Mucosa of gallbladder (tissue), 1 donor: Measurements from ENCODE around the gene ZNF385B. TPM values are rescaled to one million over a fixed set of nuclear protein-coding genes. Genes with fewer than 3 reads are reported as not detected.
"Not testable (repeated sequence)": the region's sequence is repeated elsewhere in the genome, so short reads cannot be mapped to it uniquely, and the experiment has no call there.

Source experiments
- DNase-seq: peaks from one replicate; pipeline ENCODE4 v3.0.0-alpha.2; 2020; ENCODE audit warnings: low spot score
- total RNA-seq: library from RNA; stranded (reverse); gene quantifications from one replicate; pipeline ENCODE4 v1.2.1, GENCODE V29; 2021
- donor health status: DM: no; HTN: no; CAD: no.

ZNF385B gene
- total RNA-seq, 1 donor from 2014 or later: 3.2 TPM

DNA sequence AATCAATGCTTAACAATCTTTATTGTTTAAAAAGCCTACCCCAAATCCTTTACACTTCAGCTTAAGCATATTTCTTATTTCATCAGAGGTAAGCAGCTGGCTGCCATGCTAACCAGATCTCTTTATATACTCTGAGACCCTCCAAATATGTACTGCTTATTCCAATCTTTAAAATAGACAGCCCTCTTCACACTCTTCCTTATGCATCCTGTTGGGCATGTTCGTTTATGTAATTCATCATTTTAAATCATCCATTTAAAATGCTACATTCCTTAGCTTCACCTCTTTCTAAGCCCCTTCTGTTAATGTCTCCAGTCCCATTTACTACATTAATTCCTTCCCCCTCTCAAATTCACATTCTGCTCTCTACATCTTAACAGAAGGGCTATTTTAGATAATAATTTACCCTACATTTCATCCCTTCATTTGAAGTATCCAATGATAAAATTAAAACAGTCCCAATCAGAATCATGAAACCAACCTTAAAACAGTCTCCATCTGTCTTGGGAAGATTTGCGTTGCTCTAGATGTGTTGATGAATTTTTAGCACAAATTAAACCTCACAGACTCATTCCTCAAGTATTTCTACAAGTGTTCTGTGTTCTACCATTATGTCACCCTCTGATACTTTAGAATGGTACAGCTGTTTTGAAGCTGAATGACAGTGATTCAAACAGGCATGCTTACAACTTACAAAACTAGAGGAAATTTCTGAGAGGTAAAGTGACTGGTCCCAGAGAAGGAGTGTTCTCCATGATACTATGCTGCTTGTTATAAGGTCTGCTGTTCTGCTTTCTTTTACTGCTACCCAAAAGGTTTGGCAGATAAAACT lies 59.1 kb downstream of the ZNF385B start:
- DNase-seq: no peak

DNA sequence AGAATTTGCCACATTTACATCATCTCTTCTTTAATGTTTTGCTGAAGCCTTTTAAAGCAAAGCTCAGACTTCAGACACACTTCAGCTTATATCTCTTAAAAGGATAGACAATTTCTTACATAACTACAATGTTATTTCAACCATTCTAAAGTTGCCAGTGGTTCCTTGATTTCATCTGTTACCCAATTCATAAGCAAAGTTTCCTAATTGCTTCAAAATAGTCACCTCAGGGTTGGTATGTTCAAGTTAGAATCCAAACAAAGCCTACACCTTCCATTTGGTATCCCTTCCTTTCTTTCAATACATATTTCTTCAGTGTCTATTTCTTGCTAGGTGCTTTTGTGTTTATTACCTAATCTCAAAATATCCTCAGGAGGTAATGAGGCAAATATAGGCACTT lies 60.6 kb downstream of the ZNF385B start:
- DNase-seq: no peak

DNA sequence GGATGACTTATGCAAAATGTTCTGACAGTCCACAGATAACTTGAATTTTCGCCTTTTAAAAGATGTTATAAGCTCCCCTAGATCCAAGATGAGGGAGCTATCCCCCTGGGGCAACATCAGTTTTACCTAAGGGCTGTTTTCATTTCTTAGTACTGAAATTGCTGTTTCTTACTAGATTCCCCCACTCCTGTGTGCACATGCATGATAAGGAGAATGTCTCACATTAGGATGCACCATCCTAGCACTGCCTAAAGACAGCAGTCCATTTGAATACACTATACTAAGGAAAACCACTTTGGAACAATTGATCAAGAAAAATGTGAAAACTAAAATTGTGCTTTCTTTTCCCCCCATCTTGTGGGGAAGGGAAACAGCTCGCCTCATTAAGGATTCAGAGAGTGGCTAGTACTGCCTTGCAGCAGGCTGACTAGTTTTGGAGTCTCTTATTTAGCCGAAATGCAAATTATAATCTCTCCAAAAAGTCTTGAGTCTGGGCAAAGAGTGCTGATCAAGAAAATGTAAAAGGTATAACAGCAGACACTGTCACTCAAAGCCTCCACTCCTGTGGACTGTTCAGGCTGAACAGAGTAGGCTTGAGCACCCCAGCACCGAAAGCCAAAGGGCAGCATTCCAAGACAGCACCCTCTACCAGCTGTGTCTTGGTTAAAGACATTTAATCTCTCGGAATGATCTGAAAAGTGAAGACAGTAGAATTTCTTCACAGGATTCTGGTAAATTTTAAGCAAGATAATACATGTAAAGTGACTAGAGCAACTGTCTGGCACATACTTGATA lies 65.0 kb downstream of the ZNF385B start:
- DNase-seq: no peak

DNA sequence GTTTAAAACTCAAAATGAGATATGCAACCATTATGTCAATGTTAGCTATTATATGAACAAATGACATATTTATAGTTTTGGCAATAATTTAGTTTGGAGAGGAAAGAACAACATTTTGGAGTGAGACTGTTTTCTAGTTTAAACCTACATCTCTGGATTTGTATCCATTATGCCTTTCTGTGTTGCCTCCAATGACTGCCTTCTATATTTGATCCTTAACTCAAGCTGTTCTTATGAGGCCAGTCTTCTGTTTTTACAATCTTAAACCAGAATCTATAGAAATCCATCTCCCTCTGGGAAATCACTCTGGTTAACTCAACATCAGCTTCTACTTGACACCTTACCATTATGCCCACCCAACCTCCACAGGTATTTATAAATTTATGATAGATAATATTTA lies 67.5 kb downstream of the ZNF385B start:
- DNase-seq: no peak

DNA sequence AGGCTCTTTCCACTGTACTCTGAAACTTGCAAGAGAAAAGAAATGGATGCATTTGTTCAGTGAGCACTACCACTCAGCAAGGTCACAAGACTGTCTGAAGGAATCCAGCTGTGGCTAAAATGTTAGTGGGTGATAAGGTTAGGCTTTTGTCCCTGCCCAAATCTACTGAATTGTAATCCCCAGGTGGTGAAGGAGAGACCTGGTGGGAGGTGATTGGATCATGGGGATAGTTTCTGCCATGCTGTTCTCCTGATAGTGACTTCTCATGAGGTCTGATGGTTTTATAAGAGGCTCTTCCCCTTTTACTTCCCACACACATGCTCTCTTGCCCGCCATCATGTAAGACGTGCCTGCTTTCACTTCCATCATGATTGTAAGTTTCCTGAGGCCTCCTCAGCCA lies 68.2 kb downstream of the ZNF385B start:
- DNase-seq: no peak

DNA sequence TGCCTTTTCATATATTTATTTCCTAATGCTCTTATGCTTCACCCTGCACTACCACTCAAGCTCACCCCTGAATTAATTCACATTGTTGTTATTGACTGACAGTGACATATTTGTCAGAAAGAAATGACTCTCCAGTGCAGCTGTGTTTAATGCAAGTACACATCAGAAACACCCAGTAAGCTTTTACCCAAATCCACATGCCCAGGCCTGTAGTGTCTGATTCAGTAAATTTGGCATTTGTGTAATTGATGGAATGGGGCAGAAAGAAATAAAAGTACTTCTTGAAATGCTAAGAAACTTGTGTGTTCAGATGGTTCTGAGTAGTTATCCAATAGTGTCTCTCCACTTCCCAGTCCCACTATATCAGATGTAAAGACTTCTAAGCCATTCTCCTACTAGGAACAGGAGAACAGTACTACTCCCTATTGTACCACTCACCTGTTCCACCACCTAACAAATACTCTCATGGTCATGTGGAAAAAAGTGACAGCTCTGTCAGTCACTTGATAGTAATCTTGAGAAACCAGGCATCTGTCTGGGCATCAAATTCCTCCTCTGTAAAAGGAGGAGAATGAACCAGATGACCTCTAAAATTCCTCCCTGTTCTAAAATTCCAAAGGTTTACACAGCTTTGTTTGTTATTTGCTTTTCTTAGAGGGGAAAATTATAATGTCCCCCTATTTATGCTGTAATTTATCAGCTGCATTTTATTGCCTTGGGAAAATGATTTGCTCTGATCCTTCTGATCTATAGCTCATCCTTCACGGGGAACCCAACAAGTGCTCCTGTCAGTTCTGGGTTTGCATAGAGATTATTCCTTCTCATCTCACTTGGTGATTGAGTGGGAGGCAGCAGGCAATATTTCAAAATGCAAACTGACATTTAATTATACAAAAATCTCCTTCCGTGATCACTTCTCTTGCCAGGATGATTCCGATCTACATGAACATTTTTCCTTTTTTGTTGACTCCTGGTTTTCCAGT lies 70.9 kb downstream of the ZNF385B start:
- DNase-seq: no peak

DNA sequence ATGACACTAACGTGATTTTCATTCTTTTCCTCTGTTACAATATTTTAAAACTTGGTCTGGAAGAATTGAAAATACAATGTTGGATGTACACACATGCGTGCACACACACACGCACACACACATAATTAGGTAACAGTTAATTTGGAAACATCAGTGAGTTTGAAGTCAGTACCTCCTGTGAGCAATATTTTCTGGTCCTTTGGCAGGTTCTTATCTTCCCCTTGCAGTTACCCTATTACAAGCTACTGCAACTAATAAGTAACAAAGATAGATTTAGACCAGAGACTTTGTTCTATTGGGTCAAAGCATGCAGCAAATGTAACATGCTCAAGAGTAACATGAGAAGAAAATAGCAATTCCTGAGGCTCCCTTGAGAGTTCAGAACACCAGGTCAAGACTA lies 73.3 kb downstream of the ZNF385B start:
- DNase-seq: no peak

DNA sequence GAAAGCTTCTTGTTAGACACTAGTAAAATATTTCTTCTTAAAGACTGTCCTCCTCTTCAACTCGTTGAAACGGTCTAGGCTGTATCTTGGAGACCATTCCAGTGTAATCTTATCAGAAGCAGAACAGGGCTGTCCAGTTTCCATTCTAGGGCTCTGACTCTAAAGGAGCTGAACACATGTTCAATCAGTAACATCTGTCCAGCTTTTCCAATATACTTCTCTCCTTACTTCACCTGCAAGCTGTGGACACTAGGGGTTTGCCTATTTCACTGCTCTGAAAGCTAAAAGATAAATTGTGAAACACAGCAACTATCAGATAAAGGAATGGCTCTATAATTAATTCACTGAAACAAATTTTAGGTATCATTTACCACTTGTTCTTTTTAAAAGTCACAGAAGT lies 73.8 kb downstream of the ZNF385B start:
- DNase-seq: no peak

DNA sequence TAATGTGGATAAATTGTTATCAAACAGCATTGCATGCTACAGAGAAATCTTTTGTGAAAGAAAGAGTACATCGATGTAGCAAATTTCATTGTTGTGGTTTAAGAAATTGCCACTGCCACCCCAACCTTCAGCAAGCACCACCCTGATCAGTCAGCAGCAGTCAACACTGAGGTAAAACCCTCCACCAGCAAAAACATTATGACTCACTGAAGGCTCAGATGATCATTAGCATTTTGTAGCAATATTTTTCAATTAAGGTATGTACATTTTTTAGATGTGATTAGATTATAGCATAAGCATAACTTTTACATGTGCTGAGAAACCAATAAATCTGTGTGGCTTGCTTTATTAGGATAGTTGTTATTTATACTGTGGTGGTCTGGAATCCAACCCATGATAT lies 75.5 kb downstream of the ZNF385B start:
- DNase-seq: no peak

DNA sequence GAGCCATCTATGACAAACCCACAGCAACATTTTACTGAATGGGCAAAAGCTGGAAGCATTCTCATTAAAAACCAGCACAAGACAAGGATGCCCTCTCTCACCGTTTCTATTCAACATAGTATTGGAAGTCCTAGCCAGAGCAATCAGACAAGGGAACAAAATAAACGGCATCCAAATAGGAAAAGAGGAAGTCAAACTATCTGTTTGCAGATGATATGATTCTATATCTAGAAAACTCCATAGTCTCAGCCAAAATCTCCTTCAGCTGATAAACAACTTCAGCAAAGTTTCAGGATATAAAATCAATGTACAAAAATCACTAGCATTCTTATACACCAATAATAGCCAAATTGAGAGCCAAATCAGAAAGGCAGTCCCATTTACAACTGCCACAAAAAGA lies 79.1 kb downstream of the ZNF385B start:
- not testable (repeated sequence) for DNase-seq

DNA sequence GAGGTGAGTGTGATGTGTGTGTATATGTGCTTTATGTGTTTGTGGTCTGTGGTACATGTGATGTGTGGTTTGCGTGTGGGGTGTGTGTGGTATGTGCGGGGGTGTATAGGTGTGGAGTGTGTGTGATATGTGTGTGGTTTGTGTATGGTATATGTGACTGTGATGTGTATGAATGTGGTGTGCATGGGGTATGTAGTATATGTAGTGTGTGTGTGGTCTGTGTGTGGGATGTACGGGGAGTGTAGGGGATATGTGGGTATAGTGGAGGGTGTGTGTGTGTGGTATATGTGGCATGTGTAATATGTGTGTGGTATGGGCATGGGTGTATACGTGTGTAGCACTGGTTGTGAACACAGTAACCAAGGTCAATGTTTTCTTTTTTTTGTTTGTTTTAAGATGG lies 87.4 kb downstream of the ZNF385B start:
- DNase-seq: no peak

DNA sequence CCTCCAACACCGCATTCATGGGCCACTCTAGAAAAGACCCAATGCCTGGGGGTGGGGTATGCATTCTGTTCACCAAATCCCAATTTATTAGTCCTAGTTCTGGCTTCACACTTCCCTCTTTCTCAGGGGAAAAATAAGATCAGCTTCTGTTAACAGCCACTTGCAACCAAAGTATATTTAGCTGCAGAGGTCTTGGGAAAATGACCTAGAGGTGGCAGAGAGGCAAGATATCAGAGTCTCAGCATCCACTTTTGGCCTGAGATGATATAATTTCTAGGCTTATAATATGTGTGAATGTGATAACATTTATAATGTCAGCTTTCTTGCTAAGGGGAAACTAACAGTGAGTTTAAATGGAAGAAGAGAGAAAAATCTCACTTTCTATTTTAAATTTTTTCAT lies 89.1 kb downstream of the ZNF385B start:
- DNase-seq: no peak

DNA sequence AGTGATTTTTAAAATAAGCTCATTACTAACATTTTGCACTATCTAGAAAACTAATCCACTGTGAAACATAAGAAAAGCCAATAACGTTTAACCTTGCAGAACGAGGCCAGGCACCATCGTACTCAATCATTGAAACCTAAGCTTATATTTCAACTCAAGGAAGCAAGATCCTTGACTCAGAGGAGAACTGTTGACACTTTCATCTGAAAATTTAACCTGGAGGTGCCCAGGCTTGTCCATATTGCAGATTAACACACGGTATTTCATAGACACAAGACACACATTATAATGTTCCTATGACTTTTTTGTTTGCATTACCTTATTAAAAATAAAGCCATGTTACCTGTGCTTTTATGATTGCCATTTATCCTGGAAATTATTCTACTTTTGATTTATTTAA lies 89.6 kb downstream of the ZNF385B start:
- DNase-seq: no peak

DNA sequence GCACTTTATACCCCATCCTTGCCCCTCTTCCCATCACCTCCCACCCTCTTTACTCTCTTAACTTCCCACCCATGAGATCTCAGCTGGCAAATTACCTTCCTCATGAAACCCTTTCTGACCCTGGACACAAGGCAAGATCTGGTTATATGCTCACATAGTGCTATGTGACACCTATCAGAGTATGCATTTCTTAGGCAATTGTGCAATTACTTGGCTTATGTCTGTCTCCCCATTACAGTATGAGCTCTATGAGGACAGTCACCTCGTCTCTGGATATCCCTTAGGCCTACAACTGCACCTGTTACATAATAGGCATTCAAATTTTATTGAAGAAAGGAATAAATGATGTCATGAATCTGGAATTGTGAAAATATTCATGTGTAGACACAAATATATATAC lies 91.4 kb downstream of the ZNF385B start:
- DNase-seq: no peak

DNA sequence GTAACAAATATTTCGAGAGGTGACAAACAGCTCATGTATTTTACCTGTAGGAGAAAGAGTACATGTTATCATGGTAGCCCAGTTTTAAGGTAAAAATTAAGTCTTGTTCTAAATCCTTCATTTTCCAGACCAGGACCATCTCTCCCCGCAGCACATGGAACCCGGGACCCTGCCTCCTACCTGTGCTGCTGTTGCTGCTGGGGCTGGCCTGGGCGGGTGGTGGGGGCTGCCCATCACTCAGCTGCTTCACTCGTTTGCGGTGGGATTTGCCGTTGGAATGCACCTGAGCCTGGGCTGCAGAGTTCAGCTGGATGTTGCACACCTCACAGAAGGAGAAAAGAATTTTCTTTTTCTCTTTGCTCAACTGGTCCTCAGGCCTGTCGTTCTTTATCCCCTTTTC lies 92.1 kb downstream of the ZNF385B start:
- DNase-seq: no peak

DNA sequence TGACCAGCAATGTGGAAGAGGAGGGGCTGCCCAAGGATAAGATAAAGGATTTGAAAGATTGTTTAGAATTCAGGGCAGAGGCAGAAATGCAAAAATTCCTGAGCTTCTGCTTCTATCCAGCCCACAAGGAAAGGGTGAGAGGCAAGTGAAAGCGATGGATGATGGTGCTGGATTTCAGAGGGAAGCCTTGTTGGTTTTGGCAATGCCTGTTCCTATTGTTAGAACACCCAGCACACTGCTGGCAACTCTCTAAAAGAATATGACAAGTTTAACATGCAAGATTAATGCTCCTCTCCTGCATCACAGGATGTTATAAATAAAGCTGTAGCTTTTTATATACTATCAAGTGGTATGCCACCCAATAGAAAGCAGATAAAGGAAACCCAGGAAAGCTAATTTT lies 92.6 kb downstream of the ZNF385B start:
- DNase-seq: no peak

DNA sequence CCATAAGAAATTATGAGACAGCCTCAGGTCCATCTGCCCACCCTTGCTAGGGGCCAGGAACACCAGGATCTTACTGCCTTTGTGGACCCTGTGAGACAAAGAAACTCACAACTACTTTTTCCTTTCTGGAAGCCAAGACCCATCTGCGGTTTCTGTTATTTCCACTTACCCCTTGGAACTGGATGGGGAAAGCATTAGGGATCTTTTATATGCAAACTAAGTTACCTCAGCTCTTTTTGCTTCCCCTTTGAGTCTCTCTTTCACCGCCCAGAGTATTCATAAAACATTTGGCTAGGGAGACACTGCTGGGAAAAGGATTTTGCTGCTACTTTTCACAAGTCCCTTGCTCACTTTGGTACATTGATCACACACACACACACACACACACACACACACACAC lies 95.7 kb downstream of the ZNF385B start:
- no peak for DNase-seq

DNA sequence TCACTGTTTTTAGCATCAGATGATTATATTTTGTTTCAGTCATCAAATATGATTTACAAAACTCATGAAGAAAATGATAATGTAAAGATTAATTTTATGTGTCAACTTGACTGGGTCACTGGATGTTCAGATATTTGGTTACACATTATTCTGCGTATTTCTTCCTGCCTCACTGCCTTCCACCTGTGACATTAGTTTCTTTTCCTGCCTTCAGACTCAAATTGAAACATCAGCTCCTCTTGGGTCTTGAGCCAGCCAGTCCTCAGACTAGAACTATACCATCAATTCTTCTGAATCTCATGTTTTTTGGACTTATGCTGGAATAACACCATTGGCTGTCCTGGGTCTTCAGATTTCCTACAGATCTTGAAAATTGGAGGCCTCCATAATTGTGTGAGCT lies 96.7 kb downstream of the ZNF385B start:
- no peak for DNase-seq

DNA sequence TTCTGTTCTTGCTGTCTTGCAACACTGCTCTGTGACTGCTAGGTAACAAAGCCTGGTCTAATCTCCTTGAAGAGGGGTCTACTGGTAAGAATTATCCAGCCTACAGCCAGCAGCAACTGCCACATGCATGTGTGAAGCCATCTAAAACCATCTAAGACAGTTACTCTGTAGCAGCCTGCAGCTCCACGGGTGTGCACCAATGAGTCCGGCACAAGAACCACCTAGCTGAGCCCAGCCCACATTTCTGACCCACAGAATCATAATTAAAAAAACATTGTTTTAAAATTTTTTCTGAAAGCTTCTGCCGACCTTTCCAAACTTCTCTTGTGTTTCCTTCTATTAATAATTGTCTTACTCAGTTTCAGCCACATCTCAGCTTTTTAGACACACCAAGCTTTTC lies 102.8 kb downstream of the ZNF385B start:
- DNase-seq: no peak

DNA sequence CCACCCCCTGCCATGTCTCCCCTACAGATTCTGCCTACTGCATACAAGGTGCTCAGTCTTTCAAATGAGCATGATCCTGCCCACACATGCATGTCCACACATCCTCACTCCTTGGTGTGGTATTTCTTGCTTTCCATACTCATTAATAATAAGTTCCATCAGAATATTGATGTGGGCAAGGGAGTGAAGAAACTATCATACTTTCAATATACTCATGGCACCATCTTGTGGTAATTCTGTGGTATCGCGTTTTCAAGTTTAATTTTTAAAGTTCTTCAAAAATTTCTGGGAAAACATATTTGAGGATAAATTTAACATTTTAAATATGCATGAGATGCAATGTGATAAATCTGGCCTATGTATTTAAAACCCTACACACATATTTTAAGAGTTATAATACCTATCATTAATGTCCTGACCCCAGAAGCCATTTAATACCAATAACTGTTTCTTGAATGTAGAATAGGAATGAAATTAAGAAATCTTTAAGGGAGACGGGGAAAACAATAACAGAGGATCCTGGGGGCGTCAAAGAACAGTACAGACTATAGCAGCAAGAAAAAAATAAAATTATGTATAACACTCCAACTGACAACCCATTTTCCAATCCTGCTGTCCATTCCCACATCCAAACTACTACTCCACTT lies 110.1 kb downstream of the ZNF385B start:
- DNase-seq: no peak

DNA sequence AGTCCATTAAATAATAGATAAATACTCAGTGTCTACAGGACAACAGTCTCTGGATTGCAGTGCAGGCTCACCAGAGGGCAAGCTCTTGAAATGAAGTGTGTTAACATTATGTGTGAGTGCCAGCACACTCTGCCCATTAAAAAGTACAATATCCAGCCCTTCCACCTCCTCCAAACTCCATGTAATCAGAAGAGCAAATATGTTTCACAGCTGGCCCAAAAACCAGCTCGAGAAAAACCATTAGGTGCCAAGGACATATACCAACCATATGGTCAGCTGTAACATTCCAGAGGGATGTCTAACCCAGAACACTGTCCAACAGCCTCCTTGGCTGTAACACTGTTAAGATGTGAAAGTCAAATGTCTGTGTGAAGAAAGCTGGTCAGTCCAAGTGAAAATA lies 112.2 kb downstream of the ZNF385B start:
- no peak for DNase-seq

DNA sequence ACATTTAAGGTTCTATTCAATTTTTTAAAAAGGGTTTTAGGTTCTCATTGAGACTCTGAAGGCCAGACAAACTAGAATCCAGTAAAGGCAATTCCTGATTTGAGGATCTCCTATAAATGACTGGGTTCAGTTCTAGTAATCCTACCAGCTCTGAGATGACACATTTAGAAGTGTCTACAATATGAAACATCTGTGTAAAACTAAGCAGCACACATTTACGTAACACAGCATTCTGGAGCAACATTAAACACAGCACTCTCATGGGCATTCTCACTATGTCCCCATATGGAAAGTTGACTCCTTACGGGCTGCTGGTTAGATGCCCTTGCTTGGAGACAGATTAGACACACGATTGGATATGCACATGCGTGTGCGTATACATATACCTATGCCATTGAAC lies 114.4 kb downstream of the ZNF385B start:
- no peak for DNase-seq
